Sciatic nerve (tissue), 2 donors: Measurements from ENCODE around the gene CNTN6. TPM values are rescaled to one million over a fixed set of nuclear protein-coding genes. Genes with fewer than 3 reads are reported as not detected.
"Not testable (repeated sequence)": the region's sequence is repeated elsewhere in the genome, so short reads cannot be mapped to it uniquely, and the experiment has no call there.

Source experiments
- ATAC-seq: fragments of 200-7000 bp; cut with Tn5 transposase; one replicate; pipeline ENCODE4 v1.9.1; 2020; ENCODE audit warnings: mild to moderate bottlenecking, moderate library complexity
- DNase-seq: peaks from one replicate; pipeline ENCODE4 v3.0.0-alpha.2; 2020; ENCODE audit warnings: low spot score
- intact Hi-C: fragments of 100-400 bp; cut with DNase I; formaldehyde crosslinking; loops from one replicate; pipeline ENCODE4 v1.14.2; 2022
- total RNA-seq: library from RNA; stranded (reverse); fragmentation: NEBNext Ultra II Directional; extraction: Animal tissue kit (Norgen Biotek cat#: 25700); gene quantifications from one replicate; pipeline ENCODE4 v1.2.1, GENCODE V29; 2021
- donor health status: DM: no; HTN: no; CAD: no.
- donor health status: DM: no; HTN: no; CAD: no.

The CNTN6 gene
- total RNA-seq, 1 donor from 2014 or later, result 0.67 TPM

GRCh38 chr3:1375145-1375544, 282.3 kb downstream of the CNTN6 start:
- no peak for DNase-seq
- no peak for ATAC-seq

DNA sequence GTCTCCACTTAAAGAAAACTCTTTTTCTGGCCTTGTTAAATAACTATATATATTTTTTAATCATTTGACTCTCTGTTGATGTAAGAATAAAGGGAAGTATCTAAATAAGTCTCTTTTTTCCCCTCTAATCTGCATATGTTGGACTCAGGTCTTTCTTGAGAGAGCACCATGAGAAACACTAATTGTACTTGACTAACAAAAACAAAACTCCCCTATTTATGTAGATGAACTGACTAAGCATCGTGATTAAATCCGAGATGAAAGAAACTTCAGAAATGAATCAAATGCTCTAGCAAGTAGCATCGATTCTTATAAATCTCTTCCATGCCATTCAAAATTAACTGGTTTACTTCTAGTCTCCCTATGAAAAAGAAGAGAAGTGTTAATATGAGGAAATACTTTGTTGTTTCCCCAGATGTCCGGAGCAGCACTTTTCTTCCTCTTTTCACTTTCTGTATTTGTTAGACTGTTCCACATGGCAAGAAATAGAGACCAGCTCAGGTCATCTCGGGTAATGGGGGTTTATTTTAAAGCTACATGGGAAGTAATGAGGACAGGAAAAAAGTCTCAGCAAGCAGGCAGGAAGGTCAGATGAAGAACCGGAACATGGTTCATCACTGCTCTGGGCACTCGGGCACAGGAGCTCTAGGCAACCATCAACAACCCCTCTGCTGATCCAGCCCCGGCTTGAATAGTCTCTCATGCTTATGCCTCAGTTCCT, 288.3 kb downstream of the CNTN6 start:
- DNase-seq (no peak), ATAC-seq (peak; percentile 61)
- intact Hi-C loops, result no loop called here

More at GRCh38 chr3:1375145-1375544, 282.3 kb downstream of the CNTN6 start:
- intact Hi-C loops, result no loop called here

- DNase-seq (no peak), ATAC-seq (no peak)
- intact Hi-C loops, result no loop called here
Observed at GRCh38 chr3:1381647-1382036, 288.8 kb downstream of the CNTN6 start.

DNA sequence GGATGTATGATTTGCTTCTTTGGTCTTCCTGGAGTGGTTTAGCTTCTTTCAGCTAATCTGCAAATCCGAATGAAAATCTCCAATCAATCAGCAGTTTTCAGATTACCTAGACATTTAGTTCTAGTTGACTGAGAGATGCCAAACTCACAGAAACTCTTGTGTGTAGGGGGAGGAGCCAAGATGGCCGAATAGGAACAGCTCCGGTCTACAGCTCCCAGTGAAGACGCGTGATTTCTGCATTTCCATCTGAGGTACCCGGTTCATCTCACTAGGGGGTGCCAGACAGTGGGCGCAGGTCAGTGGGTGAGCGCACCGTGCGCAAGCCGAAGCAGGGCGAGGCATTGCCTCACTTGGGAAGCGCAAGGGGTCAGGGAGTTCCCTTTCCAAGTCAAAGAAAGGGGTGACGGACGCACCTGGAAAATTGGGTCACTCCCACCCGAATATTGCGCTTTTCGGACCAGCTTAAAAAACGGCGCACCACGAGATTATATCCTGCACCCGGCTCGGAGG, 294.6 kb downstream of the CNTN6 start:
- intact Hi-C loops, DNase-seq: not testable (repeated sequence)

GRCh38 chr3:1394188-1394587, 301.4 kb downstream of the CNTN6 start:
- ATAC-seq (no peak), DNase-seq (peak; percentile 45)
- intact Hi-C loops, result no loop called here

More for the DNA sequence above, 294.6 kb downstream of the CNTN6 start:
- ATAC-seq, result not testable (repeated sequence)

GRCh38 chr3:1400571-1400970, 307.7 kb downstream of the CNTN6 start:
- no peak for ATAC-seq
- intact Hi-C loops, result no loop called here
- no peak for DNase-seq

GRCh38 chr3:1404270-1404962, 311.6 kb downstream of the CNTN6 start:
- no peak for ATAC-seq
- intact Hi-C loops, result no loop called here
- no peak for DNase-seq

DNA sequence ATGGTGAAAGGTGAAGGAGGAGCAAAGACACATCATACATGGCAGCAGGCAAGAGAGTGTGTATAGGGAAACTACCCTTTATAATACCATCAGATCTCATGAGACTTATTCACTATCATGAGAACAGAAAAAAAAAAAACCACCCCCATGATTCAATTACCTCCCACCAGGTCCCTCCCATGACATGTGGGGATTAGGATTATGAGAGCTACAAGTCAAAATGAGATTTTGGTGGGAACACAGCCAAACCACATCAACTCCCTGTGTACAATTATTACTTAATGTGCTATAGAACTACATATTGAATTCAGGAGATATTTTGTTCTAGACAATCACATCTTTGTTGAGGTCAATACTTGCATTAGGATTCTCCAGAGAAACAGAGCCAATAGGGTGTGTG, 313.4 kb downstream of the CNTN6 start:
- intact Hi-C loops, result no loop called here
- ATAC-seq (no peak), DNase-seq (no peak)

DNA sequence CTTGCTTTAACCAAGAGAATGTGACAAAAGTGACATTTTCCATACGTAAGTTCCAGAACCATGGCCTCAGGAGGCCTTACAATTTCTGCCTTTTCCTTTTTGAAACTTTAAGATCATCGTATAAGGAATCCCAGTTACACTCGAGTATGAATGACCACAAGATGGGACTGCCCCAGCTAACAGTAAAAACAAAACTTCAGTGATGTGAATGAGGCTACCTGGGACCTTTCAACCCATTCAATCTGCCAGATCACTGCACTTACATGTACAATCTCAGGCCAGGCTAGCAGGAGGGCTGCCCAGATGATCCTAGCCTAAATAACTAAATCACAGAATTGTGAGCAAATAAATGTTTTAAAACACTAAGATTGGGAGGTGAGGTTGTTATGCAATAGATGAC, 328.8 kb downstream of the CNTN6 start:
- DNase-seq (no peak), ATAC-seq (no peak)
- intact Hi-C loops, result no loop called here

DNA sequence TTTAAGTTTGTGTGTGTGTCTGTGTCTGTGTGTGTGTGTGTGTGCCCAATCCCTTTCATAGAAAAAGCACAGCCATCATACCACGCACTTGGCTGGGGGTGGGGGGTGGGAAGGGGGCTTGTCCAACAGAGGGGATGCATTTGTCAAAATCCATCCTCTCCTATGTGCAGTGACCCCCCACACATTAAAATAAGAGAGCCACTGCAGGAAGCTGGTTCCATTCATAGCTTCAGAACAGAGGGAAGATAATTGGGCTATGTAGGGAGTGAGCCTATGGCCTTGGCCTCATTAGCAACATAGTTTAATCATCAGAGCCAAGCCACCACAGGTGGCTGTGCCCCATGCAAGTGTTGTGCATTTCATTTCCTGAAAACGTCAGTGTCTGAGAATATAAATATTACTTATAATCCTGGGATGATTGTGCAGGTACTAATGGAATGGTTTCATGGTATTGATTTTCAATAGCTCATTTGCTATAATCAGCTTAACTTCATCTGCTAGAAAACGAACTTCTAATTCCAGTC, 330.8 kb downstream of the CNTN6 start:
- no peak for DNase-seq
- intact Hi-C loops, result no loop called here

GRCh38 chr3:1439395-1439794, 346.6 kb downstream of the CNTN6 start:
- DNase-seq (no peak), ATAC-seq (no peak)
- intact Hi-C loops, result no loop called here

More for the DNA sequence above, 330.8 kb downstream of the CNTN6 start:
- ATAC-seq, result no peak

DNA sequence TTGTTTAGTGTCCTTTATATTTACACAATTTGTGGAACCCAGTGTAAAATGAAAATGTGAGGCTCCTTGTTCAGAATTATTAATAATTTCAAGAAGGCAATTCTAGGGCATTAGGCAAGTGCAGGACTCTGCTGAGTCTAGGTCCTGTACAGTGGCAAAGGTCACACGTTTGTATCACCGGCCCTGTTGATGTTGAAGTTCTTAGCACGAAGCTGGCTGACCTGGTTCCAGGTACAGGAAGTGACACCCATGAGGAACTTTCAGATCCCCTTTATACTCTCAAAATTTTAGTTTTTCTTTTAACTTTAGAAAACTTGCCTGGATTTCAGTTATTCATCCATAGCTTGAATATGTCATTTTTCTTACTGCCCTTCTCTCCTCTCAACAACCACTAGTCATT, 349.4 kb downstream of the CNTN6 start:
- intact Hi-C loops, result no loop called here
- ATAC-seq (no peak), DNase-seq (no peak)

DNA sequence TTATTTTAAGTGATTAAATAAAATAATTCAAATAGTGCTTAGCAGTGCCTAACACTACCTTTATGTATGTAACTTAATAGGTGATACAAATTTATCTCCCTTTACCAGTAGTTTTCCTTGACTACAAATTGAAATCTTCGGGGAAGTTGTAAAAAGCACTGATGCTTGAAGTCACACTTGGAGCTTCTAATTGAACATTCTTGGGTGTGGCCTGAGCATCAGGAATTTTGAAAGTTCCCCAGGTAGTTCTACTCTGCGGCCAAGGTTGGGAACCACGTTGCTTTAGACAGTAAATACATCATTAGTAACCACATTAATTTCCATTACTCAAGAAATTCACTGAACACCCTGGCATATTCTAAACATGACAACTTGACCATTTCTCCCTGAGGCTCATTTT, 351.4 kb downstream of the CNTN6 start:
- DNase-seq (no peak), ATAC-seq (no peak)
- intact Hi-C loops, result no loop called here

DNA sequence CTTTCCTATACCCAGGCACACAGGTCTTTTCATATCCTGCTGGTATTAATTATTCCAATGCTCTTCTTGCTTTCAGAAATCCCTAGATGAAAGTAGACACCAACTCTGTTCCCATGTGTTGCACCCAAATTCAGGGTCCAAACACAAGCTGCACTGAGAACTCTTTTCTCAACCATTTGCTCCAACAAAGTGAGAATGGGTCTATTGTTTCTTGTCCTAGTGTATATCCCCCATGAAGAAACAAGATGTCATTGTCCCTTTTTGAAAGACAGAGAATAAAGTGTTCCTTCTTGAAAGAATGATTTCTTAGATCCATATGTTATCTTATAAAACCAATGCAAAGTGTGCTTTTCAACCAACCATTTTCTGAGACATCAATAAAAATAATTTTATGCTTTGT, 353.7 kb downstream of the CNTN6 start:
- ATAC-seq, result no peak
- DNase-seq, result no peak
- intact Hi-C loops, result no loop called here

- intact Hi-C loops, result no loop called here
- no peak for ATAC-seq
- DNase-seq, result no peak
Observed at GRCh38 chr3:1447452-1447851, 354.6 kb downstream of the CNTN6 start.

DNA sequence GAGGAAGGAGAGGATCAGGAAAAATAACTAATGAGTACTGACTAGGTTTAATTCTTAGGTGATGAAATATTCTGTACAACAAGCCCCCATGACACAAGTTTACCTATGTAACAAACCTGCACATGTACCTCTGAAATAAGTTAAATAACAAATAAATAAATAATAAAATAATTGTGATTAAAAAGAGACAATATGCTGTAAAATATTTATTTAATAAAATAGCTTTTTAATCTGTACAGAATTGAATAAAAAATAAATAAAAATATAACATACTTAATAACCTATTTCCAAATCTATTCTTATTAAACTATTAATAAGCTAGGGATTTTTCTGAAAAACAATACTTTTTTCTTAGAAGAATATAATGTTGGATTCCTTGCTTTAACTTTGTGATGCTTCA, 355.6 kb downstream of the CNTN6 start:
- intact Hi-C loops, result no loop called here
- no peak for ATAC-seq
- no peak for DNase-seq
